Ovary (tissue), 9 donors: Measurements from ENCODE around the gene RBM33. TPM values are rescaled to one million over a fixed set of nuclear protein-coding genes. Genes with fewer than 3 reads are reported as not detected.

Experiments used
- DNase-seq, 5 donors: peaks; one replicate each; pipeline ENCODE4 v3.0.0-alpha.2; 2019 to 2020
- H3K27ac ChIP-seq, 2 donors: fragments of 200-600 bp; one replicate each; pipeline versions ENCODE4 v1.5.1 to v1.8.0; 2019 to 2022
- H3K27me3 ChIP-seq: fragments of 200-600 bp; one replicate; pipeline ENCODE4 v1.8.0; 2022
- H3K36me3 ChIP-seq: fragments of 200-600 bp; sonication (generic); one replicate; pipeline ENCODE4 v1.5.1; 2019
- H3K4me1 ChIP-seq: one replicate; pipeline ENCODE4 v1.8.1; 2013; ENCODE audit warnings: mild to moderate bottlenecking, moderate library complexity; ENCODE audit not compliant: insufficient read depth
- H3K4me3 ChIP-seq: fragments of 200-600 bp; sonication (generic); one replicate; pipeline ENCODE4 v1.5.1; 2017
- H3K9me3 ChIP-seq, 2 donors: fragments of 200-600 bp in 1 of 2; sonication (generic) in 1 of 2; one replicate each; pipeline versions ENCODE4 v1.5.1 to v1.8.1; 2013 to 2019; ENCODE audit warnings: mild to moderate bottlenecking in 1 of 2, moderate library complexity in 1 of 2
- CTCF ChIP-seq, 3 donors: fragments of 450-650 bp in 2 of 3; fragments of 200-600 bp in 1 of 3; IDR thresholded peaks; one replicate each; pipeline versions ENCODE4 v1.5.1 to v1.8.0; 2016 to 2022; ENCODE audit warnings: antibody characterized with exemption in 3 of 3, mild to moderate bottlenecking in 1 of 3
- EP300 ChIP-seq: sonication (generic); formaldehyde crosslinking; IDR thresholded peaks from one replicate; pipeline ENCODE4 v1.6.1; 2017; ENCODE audit warnings: antibody characterized with exemption
- POLR2A ChIP-seq: fragments of 450-650 bp; IDR thresholded peaks from one replicate; pipeline ENCODE4 v1.6.1; 2017; ENCODE audit warnings: antibody characterized with exemption, mild to moderate bottlenecking, moderate library complexity
- WGBS, 3 donors: extraction: QIAGEN DNeasy Blood & Tissue Kit in 1 of 3; methylation state at CpG; one replicate each; pipeline versions ENCODE4 v1.1.5 to v1.1.7; 2013 to 2017; 5-methylcytosine and 5-hydroxymethylcytosine counted together
- intact Hi-C, 4 donors: fragments of 100-400 bp; cut with DNase I; formaldehyde crosslinking; loops; one replicate each; pipeline versions ENCODE4 v1.11.0 to v1.15.1; 2022 to 2023
- polyA plus RNA-seq, 2 donors: library from polyadenylated mRNA; stranded (reverse); fragments of 200-250 nt in 1 of 2; fragments of 350-450 nt in 1 of 2; fragmentation: Illumina TruSeq in 1 of 2; extraction: RNeasy Lipid Tissue Mini Kit (QIAGEN cat#74804) in 1 of 2; gene quantifications; one replicate each; pipeline ENCODE4 v1.2.3, GENCODE V29; 2013 to 2014
- total RNA-seq, 7 donors: library from RNA; depleted of rRNA in 2 of 7; stranded (reverse); fragments of >200 nt in 2 of 7; fragmentation: NEBNext Ultra II Directional in 3 of 7; extraction: Animal tissue kit (Norgen Biotek cat#: 25700) in 3 of 7; gene quantifications; one replicate each; pipeline versions ENCODE4 v1.1.0 to v1.2.4, GENCODE V29; 2016 to 2023
- donor health status: DM: no; HTN: no; CAD: no; lungs with moderate emphysema.
- donor health status: DM: no; HTN: no; CAD: no.
- donor health status: Bipolar disorder and iron deficiency.
- donor health status: DM: yes; HTN: yes; CAD: no.
- donor health status: DM: no; HTN: no; CAD: no.
- donor health status: DM: yes; HTN: yes; CAD: no.

RBM33 gene
- total and polyA plus RNA-seq, 9 donors: 19.8 to 62.0 (median 49.3) TPM

GRCh38 chr7:155797262-155798250, 153.1 kb downstream of the RBM33 start:
- intact Hi-C loops: loop anchor here in 2 of 4 donors (10.0 kb wide), 2 partner anchors 967 to 1027 kb away; no protein-coding TSS in a partner anchor
- H3K4me1 ChIP-seq: no peaks in the 10 kb centered on the region
- 62 to 74% (median 70%) methylated on average over 34 to 38 of the region's 38 CpGs for WGBS, 3 donors

GRCh38 chr7:155798673-155799439, 154.4 kb downstream of the RBM33 start:
- Histone ChIP-seq H3K36me3 (no peaks in the 10 kb centered on the region), H3K4me3 (no peak overlapping the region), H3K4me1 (peaks cover 2% of the 10 kb centered on the region), H3K27me3 (no peaks in the 10 kb centered on the region), H3K27ac (no peak overlapping the region), H3K9me3 (no peaks in the 10 kb centered on the region)
- DNase-seq: no peak
- intact Hi-C loops: loop anchor here in 2 of 4 donors (10.0 kb wide), 2 partner anchors 966 to 1026 kb away; no protein-coding TSS in a partner anchor
- TF ChIP-seq CTCF (IDR thresholded peaks at IDR 0.05): no peak
- no peak for TF ChIP-seq EP300
- no peak for TF ChIP-seq POLR2A
- 72 to 79% (median 78%) methylated on average over 13 of the region's 13 CpGs for WGBS, 3 donors

More at GRCh38 chr7:155797262-155798250, 153.1 kb downstream of the RBM33 start:
- Histone ChIP-seq H3K27me3 (no peaks in the 10 kb centered on the region), H3K27ac (no peak overlapping the region), H3K36me3 (no peaks in the 10 kb centered on the region), H3K9me3 (no peaks in the 10 kb centered on the region), H3K4me3 (no peak overlapping the region)
- DNase-seq: no peak
- TF ChIP-seq POLR2A (no peak), CTCF (IDR thresholded peaks at IDR 0.05) (no peak), EP300 (no peak)

GRCh38 chr7:155799514-155799913, 155.1 kb downstream of the RBM33 start:
- whole genome bisulfite sequencing, 3 donors: 26 to 38% (median 31%) methylated on average over 19 of the region's 19 CpGs
- H3K4me1 ChIP-seq: peaks cover 2% of the 10 kb centered on the region
- H3K9me3 ChIP-seq: no peaks in the 10 kb centered on the region
- no peak overlapping the region for H3K27ac ChIP-seq
- TF ChIP-seq POLR2A: no peak
- TF ChIP-seq CTCF (IDR thresholded peaks at IDR 0.05): no peak
- no peak for TF ChIP-seq EP300
- intact Hi-C loops: loop anchor here in 2 of 4 donors (10.0 kb wide), 2 partner anchors 965 to 1025 kb away; no protein-coding TSS in a partner anchor
- H3K27me3 ChIP-seq: no peaks in the 10 kb centered on the region
- H3K4me3 ChIP-seq: no peak overlapping the region
- no peaks in the 10 kb centered on the region for H3K36me3 ChIP-seq
- DNase-seq: no peak

- H3K36me3 ChIP-seq: no peaks in the 10 kb centered on the region
- H3K9me3 ChIP-seq: no peaks in the 10 kb centered on the region
- no peak overlapping the region for H3K27ac ChIP-seq
- peaks cover 2% of the 10 kb centered on the region for H3K4me1 ChIP-seq
- no peak for DNase-seq
- H3K4me3 ChIP-seq: no peak overlapping the region
- intact Hi-C loops: no loop called here
- no peaks in the 10 kb centered on the region for H3K27me3 ChIP-seq
- TF ChIP-seq CTCF (IDR thresholded peaks at IDR 0.05) (no peak), EP300 (no peak), POLR2A (no peak)
- WGBS, 3 donors: 82 to 90% (median 88%) methylated on average over 11 of the region's 11 CpGs
Measured at GRCh38 chr7:155800301-155800700, 155.8 kb downstream of the RBM33 start.
